ENCODE measurements around the gene DLGAP1.

- TF ChIP-seq CTCF (IDR thresholded peaks at IDR 0.05 in 2 of 3, conservative IDR thresholded peaks at IDR 0.05 in 1 of 3; ENCODE audit: borderline replicate concordance in 1 of 3, insufficient read depth in 1 of 3, low read depth in 2 of 3, low read length in 2 of 3) = peak; percentile 74 to 82 (median 77)
- TF ChIP-seq SP1 (IDR thresholded peaks at IDR 0.05; ENCODE audit: low read depth) = no peak
- TF ChIP-seq EZH2 (IDR thresholded peaks at IDR 0.05) = no peak
- TF ChIP-seq POLR2AphosphoS5 (IDR thresholded peaks at IDR 0.05; ENCODE audit: low read depth, low read length) = no peak
- TF ChIP-seq RAD21 (IDR thresholded peaks at IDR 0.05; ENCODE audit: low read depth) = peak; percentile 70
- 0 out of 2 replicates have a peak, but pooled peaks have one; percentile 16 for TF ChIP-seq MAX (IDR thresholded peaks at IDR 0.05)
- TF ChIP-seq ZNF274 (IDR thresholded peaks at IDR 0.05; ENCODE audit: low read depth, low read length) = no peak
- TF ChIP-seq ATF3 (IDR thresholded peaks at IDR 0.05) = no peak
- TF ChIP-seq POLR2A (IDR thresholded peaks at IDR 0.05; ENCODE audit: borderline replicate concordance, extremely low read depth, insufficient read depth, insufficient read length) = no peak
- no peak for TF ChIP-seq EZH2phosphoT487 (IDR thresholded peaks at IDR 0.05; ENCODE audit: borderline replicate concordance)
- no peak for TF ChIP-seq YY1 (IDR thresholded peaks at IDR 0.05; ENCODE audit: extremely low read depth, insufficient replicate concordance, low read depth, low read length)
Measured at GRCh38 chr18:3703732-3704176, 751.4 kb downstream of the DLGAP1 start.

Data from HCT116 (cell line).